GM21528 (cell line): ENCODE results near the gene TENT5A.

Experiments
- ATAC-seq: cut with Tn5 transposase; IDR thresholded peaks from one replicate; pipeline ENCODE4 v1.9.1; 2021; ENCODE audit warnings: mild to moderate bottlenecking, moderate library complexity; ENCODE audit not compliant: unreplicated experiment, low FRiP score

The TENT5A gene

GRCh38 chr6:81772741-81773140 lies 20.3 kb upstream of the TENT5A start:
- peak; percentile 97 for ATAC-seq

- no peak for ATAC-seq
Measured at GRCh38 chr6:81771097-81771496, 18.6 kb upstream of the TENT5A start.

DNA sequence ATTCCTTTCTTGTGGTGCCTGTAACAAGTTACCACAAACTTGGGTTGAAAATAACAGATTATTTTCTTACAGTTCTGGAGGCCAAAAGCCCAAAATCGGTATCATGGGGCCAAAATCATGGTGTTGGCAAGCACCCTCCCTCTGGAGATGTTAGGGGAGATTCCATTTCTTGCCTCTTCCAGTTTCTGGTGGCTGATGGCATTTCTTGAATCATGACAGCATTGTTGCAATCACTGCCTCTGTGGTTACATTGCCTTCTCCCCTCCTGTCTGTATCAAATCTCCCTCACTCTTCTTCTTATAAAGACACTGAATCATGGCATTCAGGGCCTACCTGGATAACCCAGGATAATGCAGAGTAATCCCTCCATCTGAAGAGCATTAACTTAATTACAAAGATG lies 17.9 kb upstream of the TENT5A start:
- no peak for ATAC-seq

DNA sequence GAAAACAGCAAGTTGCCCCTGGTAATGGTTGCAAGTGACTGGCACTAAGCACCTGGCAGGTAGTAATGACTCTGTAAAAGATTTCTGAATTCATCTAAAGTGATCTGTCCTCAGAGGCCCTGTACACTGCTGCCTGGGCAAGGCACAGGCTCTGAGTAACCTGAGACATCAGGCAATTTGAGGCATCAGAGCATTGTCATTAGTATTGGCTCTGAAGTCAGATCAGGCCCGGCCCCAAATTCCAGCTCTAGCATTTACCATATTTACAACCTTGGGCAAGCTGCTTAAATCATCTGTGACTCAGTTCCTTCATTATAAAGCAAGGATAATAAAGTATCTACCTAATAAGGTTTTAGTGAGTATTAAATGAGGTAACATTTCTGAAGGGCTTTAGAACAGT lies 17.3 kb upstream of the TENT5A start:
- ATAC-seq, result no peak

DNA sequence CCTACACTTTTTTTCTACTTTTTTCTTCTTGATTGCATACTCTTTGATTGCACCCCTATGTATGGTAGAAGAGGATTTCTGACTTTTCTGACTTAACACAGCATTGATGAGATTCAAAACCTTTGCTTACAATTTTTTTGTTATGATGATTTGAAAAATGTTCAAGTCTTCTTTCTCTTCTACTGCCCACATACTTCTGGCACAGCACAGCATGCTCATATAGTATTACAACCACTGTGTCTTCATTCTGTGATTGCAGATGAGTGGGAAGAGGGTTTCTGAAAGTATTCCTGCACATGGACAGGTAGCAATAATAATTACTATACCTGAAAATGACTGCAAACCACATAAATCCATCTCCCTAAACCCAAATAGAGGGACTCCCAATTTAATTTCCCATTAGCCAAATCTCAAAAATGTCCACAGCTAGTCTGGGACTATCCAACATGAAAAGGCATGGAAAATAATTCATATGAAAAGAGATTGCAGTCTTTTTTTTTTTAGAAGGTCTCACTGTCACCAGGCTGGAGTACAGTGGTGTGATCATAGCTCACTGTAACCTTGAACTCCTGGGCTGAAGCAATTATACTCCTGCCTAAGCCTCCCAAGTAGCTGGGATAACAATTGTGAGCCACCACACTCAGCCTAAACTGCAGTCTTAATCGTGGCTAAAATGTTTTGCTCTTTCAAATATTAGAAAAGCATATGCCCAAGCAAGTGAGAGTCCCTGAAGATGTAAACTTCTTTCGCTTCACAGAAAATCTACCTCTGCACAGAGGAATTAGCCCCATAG lies 15.9 kb upstream of the TENT5A start:
- no peak for ATAC-seq

DNA sequence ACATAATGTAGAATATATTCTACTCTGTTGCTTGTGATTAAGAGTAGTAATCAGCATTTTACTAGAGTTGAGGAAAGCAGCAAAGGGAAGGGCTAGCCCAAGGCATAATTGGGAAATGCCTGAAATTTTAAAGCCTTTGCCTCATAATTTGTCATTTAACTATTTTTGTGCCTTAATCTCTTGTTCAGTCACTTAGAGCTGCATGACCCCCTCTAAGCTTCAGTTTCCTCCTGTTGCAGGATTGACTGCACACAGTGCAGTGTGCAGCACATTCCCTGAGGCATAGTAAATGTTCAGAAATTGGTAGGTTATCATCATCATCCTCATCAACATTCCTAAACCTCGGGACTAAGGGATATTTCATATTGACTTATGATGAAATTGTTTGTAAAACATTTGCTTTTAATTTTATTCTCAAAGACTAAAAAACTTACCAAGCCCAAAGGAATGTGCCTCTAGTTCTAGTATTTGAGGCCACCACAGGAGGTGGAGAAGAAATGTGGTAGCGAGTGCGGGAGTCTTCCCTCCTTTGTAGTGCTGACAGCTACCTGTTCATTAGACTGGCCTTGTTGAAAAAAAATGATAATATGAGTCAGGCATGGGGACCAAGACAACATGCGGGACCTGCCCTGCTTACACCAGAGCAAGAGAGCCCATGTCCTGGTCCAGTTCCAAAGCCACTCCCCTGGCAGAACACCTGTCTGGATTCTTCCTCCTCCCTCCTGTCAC lies 14.8 kb upstream of the TENT5A start:
- no peak for ATAC-seq

- no peak for ATAC-seq
Measured at GRCh38 chr6:81766482-81767069, 14.1 kb upstream of the TENT5A start.

DNA sequence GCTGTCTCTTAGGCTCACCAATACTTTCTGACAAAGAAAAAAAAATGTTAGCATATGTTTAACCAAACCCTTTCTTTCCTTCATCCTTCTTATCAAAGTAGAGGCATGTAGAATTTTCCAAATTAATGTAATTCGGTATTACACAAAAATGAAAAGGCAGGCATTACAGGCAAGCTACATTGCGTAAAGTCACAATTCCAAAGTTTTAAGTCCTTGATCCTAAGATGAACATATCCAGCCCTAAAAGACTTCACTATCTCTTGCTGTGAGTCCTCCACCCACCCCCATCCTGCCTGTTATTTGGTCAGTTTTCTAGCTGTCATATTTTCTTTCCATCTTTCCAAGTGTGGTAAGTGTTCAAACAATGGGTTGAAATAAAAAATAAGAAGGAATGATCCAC lies 12.1 kb upstream of the TENT5A start:
- ATAC-seq, result no peak

DNA sequence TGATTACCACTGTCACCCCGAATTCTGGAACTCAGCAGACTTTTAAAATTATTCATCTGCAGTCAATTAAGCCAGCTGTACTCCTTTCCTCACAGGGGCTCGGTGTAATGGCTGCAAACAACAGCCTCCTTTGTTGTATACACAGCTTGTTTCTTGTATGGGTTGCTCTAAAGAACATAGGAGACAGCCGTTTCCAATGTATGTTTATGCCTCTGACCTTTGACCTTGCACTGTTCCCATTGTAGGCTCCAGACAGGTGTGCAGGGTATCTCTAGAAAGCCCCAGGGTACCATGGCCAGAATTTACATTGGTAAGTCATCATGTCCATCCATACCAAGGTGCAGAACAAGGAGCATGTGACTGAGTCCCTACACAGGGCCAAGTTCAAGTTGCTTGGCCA lies 11.5 kb upstream of the TENT5A start:
- no peak for ATAC-seq

- ATAC-seq, result no peak
Measured at GRCh38 chr6:81763051-81763450, 10.6 kb upstream of the TENT5A start.

DNA sequence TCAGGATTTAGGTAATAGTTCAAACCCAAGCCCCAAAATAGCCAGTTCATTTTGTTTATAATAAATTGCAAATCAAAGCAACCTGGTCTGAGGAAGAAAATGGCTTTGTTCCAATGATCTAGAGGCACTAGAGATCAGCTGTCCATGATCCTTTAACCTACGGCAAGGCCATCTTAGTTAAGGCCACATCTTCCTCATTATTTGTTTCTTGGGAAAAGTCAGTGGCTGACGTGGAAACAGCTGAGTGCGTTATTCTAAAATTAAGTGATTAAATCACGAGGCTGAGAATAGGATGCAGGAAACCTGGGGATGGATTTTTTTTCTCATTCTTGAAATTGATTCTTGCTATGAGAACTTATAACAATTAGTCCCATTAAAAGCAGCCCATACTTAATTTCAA lies 10.1 kb upstream of the TENT5A start:
- ATAC-seq, result no peak

DNA sequence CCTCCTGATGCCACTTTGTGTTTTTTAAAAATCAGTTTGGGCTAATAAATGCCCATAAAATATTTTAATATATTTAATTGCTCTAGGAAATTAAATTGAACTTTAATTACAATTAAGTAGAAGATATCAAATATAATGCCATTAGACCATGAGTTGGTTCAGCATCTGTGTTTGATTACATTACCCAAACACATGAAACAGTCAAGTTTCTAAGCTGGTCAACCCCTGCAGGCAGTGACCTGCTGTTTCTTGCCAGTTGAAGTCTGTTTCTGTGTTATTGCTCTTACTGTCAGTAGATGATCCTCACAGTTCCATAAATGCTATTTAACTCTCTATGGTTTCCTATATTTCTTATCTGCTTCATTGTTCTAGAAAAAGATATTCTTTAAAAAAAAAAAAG lies 9.7 kb upstream of the TENT5A start:
- ATAC-seq, result no peak

GRCh38 chr6:81761197-81761596 lies 8.7 kb upstream of the TENT5A start:
- ATAC-seq, result no peak

GRCh38 chr6:81759782-81760181 lies 7.3 kb upstream of the TENT5A start:
- ATAC-seq, result no peak

- no peak for ATAC-seq
Measured at GRCh38 chr6:81758221-81758620, 5.7 kb upstream of the TENT5A start.

- ATAC-seq, result no peak
Measured at GRCh38 chr6:81756690-81757089, 4.2 kb upstream of the TENT5A start.

DNA sequence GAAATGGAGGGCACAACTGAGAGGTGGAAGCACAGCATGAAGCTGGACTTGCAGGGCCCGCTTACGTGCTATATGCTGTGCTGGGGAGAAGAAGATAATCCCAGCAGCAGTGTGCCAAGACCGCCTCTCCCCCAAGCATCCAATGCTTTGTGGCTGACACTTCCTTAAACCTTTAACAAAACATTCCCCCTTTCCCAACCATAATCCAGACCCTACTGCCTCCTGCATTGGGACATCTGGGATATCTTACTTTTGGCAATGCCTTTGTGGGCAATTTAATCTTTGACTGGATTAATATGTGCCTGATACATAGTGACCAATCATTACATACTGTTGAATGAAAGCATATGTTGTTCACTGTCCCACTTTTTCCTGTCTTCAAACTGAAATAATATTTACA lies 3.1 kb upstream of the TENT5A start:
- no peak for ATAC-seq

DNA sequence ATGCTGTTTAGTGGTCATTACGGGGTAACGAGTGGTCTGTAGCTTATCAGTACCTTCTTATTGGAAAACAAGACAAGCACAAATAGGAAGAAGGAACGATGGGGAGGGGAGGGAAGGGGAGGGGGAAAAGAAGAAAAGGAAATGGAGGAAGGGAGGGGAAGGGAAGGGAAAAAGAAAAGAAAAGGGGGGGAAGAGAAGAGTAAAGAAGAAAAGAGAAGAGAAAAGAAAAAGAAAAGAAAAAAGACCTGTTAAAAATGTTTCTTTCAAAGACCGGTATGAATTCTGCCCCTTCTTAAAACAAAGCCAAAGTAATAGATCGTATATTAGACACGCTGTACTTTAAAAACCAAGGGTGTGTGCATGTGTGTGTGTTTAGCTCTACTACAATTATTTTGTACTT lies 2.4 kb upstream of the TENT5A start:
- ATAC-seq, result no peak

- peak; percentile 43 for ATAC-seq
Measured at GRCh38 chr6:81753711-81754577, 1.5 kb upstream of the TENT5A start.

- peak; percentile 51 for ATAC-seq
Measured at GRCh38 chr6:81752921-81753710, 635 bp upstream of the TENT5A start.
